Pancreas (tissue), 10 donors: ENCODE measurements around the gene C1QTNF12. TPM values are rescaled to one million over a fixed set of nuclear protein-coding genes. Genes with fewer than 3 reads are reported as not detected.

Source experiments
- ATAC-seq, 4 donors: fragments of 200-7000 bp; cut with Tn5 transposase; one replicate each; pipeline versions ENCODE4 v1.8.0 to v1.9.1; 2020; ENCODE audit warnings: mild to moderate bottlenecking in 4 of 4, moderate library complexity in 4 of 4
- DNase-seq, 6 donors: peaks; one replicate each; pipeline ENCODE4 v3.0.0-alpha.2; 2020
- FAIRE-seq: peaks from 2 replicates; lab custom pipeline; 2012; peaks lifted over from hg19 to GRCh38; lab: Jason Lieb, UNC
- H3K27ac ChIP-seq, 4 donors: fragments of 200-600 bp; sonication (generic); 1 replicate in 3 of 4; 2 replicates in 1 of 4; pipeline versions ENCODE4 v1.5.0 to v1.8.0; 2020
- H3K27me3 ChIP-seq, 4 donors: fragments of 200-600 bp; one replicate each; pipeline ENCODE4 v1.8.0; 2021
- H3K36me3 ChIP-seq, 3 donors: fragments of 200-600 bp; sonication (generic) in 1 of 3; one replicate each; pipeline versions ENCODE4 v1.5.0 to v1.8.0; 2020 to 2021
- H3K4me1 ChIP-seq, 3 donors: fragments of 200-600 bp; one replicate each; pipeline ENCODE4 v1.8.0; 2021
- H3K4me3 ChIP-seq, 4 donors: fragments of 200-600 bp; sonication (generic) in 2 of 4; one replicate each; pipeline versions ENCODE4 v1.5.0 to v1.8.0; 2020 to 2021
- H3K9me3 ChIP-seq, 4 donors: fragments of 200-600 bp; one replicate each; pipeline ENCODE4 v1.8.0; 2021
- WGBS, 2 donors: extraction: QIAGEN DNeasy Blood & Tissue Kit; methylation state at CpG; one replicate each; pipeline ENCODE4 v1.1.7; 2013; 5-methylcytosine and 5-hydroxymethylcytosine counted together
- intact Hi-C, 3 donors: fragments of 100-400 bp; cut with DNase I; formaldehyde crosslinking; loops; one replicate each; pipeline versions ENCODE4 v1.11.1 to v1.14.2; 2022
- polyA plus RNA-seq, 2 donors: library from polyadenylated mRNA; stranded (reverse); fragments of 200-250 nt; gene quantifications; one replicate each; pipeline ENCODE4 v1.2.3, GENCODE V29; 2013
- total RNA-seq, 6 donors: library from RNA; stranded (reverse); fragmentation: NEBNext Ultra II Directional in 4 of 6; extraction: Animal tissue kit (Norgen Biotek cat#: 25700) in 4 of 6; gene quantifications; one replicate each; pipeline versions ENCODE4 v1.2.1 to v1.2.4, GENCODE V29; 2021 to 2023
- TF ChIP-seq, protein P1 (sequence below), 4 donors: fragments of 200-600 bp; sonication (generic) in 3 of 4; IDR thresholded peaks; one replicate each; pipeline versions ENCODE4 v1.5.0 to v1.8.0; 2021; ENCODE audit warnings: antibody characterized with exemption in 4 of 4
- donor health status: healthy with polysubstance abuse.
- donor health status: DM: no; HTN: no; CAD: no; lungs with moderate emphysema.
- donor health status: DM: no; HTN: no; CAD: no.
- donor health status: control.
- donor health status: control.
- donor health status: Bipolar disorder and iron deficiency.
- donor health status: DM: yes; HTN: yes; CAD: no.
- donor health status: DM: no; HTN: no; CAD: no.
- donor health status: DM: no; HTN: no; CAD: no.
- donor health status: DM: yes; HTN: yes; CAD: no.

C1QTNF12 gene
- total and polyA plus RNA-seq, 8 donors, result 0.43 to 4.8 (median 1.0) TPM

DNA sequence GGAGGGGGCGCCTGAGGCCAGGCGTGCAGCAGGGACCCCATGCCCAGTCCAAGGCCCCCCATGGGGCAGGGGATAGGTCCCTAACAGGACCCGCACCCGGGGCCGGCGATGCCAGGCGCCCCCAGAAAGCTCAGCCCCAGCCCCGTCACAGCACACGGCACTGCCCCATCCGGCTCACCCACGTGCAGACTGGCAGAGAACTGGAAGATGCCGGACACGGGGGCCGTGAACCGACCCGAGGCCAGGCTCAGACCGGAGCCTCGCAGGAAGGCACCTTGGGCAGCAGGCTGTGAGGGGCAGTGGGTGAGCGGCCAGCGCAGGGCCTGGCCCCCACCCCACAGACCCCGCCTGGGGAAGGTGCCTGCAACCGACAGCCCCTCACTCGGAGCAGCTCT, 3.3 kb downstream of the C1QTNF12 start:
- DNase-seq (peak in 2 of 6 donors; percentile 45 to 74), ATAC-seq (no peak), FAIRE-seq (no peak)
- intact Hi-C loops, result loop anchor here in 1 of 3 donors (10.0 kb wide), 1 partner anchor 118 kb away; no protein-coding TSS in a partner anchor
- no peak overlapping the region for H3K27ac ChIP-seq
- no peaks in the 10 kb centered on the region for H3K27me3 ChIP-seq
- TF ChIP-seq, protein P1, sequence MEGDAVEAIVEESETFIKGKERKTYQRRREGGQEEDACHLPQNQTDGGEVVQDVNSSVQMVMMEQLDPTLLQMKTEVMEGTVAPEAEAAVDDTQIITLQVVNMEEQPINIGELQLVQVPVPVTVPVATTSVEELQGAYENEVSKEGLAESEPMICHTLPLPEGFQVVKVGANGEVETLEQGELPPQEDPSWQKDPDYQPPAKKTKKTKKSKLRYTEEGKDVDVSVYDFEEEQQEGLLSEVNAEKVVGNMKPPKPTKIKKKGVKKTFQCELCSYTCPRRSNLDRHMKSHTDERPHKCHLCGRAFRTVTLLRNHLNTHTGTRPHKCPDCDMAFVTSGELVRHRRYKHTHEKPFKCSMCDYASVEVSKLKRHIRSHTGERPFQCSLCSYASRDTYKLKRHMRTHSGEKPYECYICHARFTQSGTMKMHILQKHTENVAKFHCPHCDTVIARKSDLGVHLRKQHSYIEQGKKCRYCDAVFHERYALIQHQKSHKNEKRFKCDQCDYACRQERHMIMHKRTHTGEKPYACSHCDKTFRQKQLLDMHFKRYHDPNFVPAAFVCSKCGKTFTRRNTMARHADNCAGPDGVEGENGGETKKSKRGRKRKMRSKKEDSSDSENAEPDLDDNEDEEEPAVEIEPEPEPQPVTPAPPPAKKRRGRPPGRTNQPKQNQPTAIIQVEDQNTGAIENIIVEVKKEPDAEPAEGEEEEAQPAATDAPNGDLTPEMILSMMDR (IDR thresholded peaks at IDR 0.05), result no peak
- no peaks in the 10 kb centered on the region for H3K4me1 ChIP-seq
- WGBS, 2 donors, result 90 to 93% methylated on average over 23 of the region's 23 CpGs
- H3K36me3 ChIP-seq, result no peaks in the 10 kb centered on the region
- no peaks in the 10 kb centered on the region for H3K9me3 ChIP-seq
- H3K4me3 ChIP-seq, result no peak overlapping the region

DNA sequence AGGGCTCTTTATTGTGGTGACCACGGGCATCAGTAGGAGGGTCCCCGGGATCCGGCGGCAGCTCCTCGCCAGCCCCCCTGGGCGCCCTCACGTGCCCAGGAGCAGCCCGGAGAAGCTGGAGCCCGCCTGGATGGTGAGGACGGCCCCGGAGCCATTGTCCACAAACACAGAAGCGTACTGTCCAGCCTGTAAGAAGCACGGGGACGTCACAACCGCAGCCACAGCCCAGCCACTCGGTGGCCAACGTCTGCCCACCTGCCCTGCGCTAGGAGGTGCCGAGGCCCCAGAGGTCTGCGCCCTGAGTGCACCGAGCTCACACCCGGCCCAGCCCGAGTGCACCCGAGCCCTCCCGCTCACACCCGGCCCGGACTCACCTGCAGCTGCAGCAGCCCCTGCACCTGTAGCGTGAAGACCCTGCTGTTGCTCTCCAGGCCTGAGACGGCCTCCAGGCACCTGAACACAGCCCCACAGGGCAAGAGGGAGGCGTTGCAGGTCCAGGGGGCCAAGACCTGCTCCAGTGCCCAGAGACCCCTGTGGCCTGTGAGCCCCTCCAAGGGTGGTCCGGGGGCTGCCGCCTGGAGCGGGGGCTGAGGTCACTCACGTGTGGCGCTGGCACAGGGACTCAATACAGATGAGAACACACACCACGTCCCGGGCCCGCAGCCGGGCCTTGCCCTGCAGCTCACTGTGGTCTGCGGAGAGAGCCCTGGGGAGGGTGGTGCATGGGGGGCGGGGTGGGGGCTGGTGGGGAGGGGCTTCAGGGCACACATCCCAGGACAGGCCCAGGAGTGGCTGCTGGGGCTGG, 3.9 kb downstream of the C1QTNF12 start:
- Histone ChIP-seq H3K27me3 (no peaks in the 10 kb centered on the region), H3K36me3 (no peaks in the 10 kb centered on the region), H3K4me1 (no peaks in the 10 kb centered on the region), H3K9me3 (no peaks in the 10 kb centered on the region), H3K4me3 (no peak overlapping the region), H3K27ac (no peak overlapping the region)
- TF ChIP-seq, protein P1 (IDR thresholded peaks at IDR 0.05), result no peak
- FAIRE-seq (no peak), ATAC-seq (no peak), DNase-seq (peak in 2 of 6 donors; percentile 55 to 68)
- intact Hi-C loops, result loop anchor here in 1 of 3 donors (10.0 kb wide), 1 partner anchor 118 kb away; no protein-coding TSS in a partner anchor
- WGBS, 2 donors, result 82 to 89% methylated on average over 41 of the region's 41 CpGs

DNA sequence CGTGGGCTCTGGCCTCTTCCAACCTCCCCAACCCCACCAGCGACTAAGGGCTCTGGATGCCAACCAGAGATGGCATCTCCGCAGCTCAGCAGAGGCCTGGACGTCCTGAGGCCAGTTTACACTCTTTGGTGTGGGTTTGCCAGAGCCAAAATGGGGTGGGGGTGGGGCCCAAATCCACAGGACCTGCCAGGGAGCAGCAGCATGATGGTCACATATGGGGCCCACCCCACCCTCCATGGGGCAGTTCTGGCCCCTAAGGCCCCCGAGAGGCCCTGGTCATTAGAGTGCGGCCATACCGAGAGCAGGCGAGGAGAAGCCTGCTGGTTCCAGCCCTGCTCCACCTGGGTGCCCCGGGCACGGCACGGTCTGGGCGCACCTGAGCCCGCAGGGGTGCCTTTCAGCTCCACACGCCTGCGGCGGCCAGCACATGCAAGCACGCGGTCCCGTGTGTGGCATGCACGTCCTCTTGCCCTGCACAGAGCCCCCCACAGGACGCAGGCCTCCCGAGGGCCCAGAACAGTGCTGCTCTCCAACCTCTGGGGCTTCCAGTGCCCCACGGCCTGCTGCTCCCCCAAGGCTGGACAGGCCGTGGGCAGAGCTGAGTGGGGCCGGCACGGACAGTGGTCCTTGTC, 4.8 kb downstream of the C1QTNF12 start:
- Histone ChIP-seq H3K4me3 (no peak overlapping the region), H3K27me3 (no peaks in the 10 kb centered on the region), H3K27ac (no peak overlapping the region), H3K9me3 (no peaks in the 10 kb centered on the region), H3K4me1 (no peaks in the 10 kb centered on the region), H3K36me3 (no peaks in the 10 kb centered on the region)
- FAIRE-seq, result no peak
- 81 to 88% methylated on average over 26 of the region's 26 CpGs for WGBS, 2 donors
- ATAC-seq, result no peak
- intact Hi-C loops, result loop anchor here in 1 of 3 donors (10.0 kb wide), 1 partner anchor 117 kb away; no protein-coding TSS in a partner anchor
- DNase-seq, result peak in 1 of 6 donors; percentile 71
- TF ChIP-seq, protein P1 (IDR thresholded peaks at IDR 0.05), result no peak

DNA sequence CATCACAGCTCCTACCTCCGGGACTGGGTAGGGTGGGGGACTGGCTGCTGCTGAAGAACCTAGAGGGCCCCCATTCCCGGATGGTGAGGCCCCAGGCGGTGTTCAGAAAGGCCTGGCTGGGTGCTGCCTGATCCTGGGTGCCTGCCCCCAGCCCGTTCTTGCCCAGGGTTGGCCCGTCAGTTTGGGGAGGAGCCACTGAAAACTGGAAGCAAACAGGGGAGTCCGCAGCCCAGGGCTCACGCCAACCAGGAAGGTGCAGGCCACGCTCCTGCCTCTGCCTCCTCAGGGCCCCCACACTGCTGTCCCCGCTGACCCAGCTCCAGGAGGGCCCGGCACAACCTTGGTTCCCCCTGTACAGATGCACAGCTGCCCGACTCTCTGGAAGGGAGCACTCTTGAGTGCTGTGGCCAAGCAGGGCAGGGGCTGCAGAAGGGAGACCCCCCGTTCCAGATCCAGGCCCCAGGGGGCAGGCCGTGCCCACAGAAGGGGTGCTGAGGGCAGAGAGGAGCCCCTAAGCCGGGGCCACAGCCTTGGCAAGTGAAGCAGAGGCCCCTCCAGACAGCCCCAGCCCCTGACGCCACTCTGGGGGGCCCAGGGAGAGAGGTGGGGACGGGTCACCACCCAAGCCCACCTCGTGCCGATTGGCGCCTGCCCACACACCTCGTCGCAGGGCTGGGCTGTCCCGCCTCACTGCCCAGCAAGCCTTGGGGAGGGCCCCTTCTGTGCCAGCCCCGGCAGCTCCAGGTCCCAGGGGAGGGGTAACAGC, 5.5 kb downstream of the C1QTNF12 start:
- DNase-seq, result peak in 1 of 6 donors; percentile 69
- no peaks in the 10 kb centered on the region for H3K4me1 ChIP-seq

More for the DNA sequence above, 5.5 kb downstream of the C1QTNF12 start:
- 44 to 55% methylated on average over 21 to 23 of the region's 23 CpGs for WGBS, 2 donors
- TF ChIP-seq, protein P1 (IDR thresholded peaks at IDR 0.05), result no peak
- FAIRE-seq (no peak), ATAC-seq (no peak)
- no peaks in the 10 kb centered on the region for H3K36me3 ChIP-seq
- H3K27me3 ChIP-seq, result no peaks in the 10 kb centered on the region
- intact Hi-C loops, result loop anchor here in 1 of 3 donors (10.0 kb wide), 1 partner anchor 116 kb away; no protein-coding TSS in a partner anchor
- H3K9me3 ChIP-seq, result no peaks in the 10 kb centered on the region
- no peak overlapping the region for H3K27ac ChIP-seq
- no peak overlapping the region for H3K4me3 ChIP-seq
